ENCODE results near the gene GPSM3.
A peak's percentile ranks its signal among the peaks of the same experiment; 100 is the strongest.

Gene GPSM3

DNA sequence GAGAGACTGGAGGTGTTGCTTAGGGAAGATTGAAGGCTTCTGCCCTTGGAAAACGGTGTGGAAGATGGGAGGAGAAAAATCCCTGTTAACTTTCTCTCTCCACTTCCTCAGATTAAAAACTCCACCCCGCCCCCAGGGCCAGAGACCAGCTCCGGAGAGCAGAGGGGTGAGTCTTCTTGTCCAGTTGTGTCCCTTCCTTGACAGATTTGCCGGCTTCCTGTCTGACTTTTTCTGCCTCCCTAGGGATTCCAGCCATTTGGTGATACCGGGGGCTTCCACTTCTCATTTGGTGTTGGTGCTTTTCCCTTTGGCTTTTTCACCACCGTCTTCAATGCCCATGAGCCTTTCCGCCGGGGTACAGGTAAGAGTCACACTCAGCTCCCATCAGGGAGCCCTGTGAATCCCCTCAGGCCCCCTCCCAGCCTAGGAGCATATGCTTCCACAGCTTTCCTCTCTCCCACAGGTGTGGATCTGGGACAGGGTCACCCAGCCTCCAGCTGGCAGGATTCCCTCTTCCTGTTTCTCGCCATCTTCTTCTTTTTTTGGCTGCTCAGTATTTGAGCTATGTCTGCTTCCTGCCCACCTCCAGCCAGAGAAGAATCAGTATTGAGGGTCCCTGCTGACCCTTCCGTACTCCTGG is 12.6 kb downstream of the GPSM3 start:
- TF ChIP-seq, protein P1, sequence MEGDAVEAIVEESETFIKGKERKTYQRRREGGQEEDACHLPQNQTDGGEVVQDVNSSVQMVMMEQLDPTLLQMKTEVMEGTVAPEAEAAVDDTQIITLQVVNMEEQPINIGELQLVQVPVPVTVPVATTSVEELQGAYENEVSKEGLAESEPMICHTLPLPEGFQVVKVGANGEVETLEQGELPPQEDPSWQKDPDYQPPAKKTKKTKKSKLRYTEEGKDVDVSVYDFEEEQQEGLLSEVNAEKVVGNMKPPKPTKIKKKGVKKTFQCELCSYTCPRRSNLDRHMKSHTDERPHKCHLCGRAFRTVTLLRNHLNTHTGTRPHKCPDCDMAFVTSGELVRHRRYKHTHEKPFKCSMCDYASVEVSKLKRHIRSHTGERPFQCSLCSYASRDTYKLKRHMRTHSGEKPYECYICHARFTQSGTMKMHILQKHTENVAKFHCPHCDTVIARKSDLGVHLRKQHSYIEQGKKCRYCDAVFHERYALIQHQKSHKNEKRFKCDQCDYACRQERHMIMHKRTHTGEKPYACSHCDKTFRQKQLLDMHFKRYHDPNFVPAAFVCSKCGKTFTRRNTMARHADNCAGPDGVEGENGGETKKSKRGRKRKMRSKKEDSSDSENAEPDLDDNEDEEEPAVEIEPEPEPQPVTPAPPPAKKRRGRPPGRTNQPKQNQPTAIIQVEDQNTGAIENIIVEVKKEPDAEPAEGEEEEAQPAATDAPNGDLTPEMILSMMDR (IDR thresholded peaks at IDR 0.05), result no peak
- no peak for DNase-seq (ENCODE audit: low spot score)
- H3K27ac ChIP-seq, result peak overlapping the region; percentile 18 to 33
- H3K4me3 ChIP-seq, result no peak overlapping the region

DNA sequence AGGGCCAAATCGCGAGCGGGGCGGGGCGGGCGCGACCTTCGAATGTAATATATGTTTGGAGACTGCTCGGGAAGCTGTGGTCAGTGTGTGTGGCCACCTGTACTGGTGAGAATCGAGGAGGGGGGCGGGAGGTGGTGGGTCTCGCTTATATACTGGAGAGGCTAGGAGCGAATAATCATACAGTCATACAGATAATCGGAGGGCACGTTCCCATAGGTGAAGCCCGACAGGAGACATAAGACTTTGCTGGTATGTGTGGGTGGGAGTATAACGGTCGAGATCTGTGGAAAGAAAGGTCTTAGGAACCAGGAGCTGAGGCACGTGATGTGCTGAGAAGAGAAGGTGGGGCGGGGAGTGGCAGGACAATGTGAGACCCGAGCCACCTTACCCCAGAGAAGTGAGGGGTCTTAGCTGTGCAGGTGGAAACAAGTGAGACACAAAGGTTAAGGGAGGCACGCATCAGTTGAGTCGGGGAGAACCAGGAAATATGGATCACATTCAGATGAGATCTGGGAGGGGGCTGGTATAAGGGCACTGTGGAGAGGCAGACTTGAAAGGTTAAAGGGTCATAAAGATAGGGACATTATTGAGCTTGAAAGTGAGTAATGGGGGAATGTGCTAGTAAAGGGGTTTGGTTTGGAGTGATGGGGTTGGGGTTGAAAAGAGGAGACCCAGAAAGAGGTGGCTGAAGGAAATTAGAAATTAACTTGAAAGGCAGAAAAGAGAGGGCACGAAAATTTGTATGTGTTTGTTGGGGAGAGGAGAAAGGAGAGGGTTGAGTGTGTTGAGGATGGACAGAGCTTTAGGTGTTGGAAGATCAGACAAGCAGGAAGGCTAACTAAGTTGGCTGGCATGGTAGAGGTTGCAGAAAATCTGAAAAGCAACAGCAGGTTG is 13.6 kb downstream of the GPSM3 start:
- no peak for DNase-seq (ENCODE audit: low spot score)
- TF ChIP-seq, protein P1 (IDR thresholded peaks at IDR 0.05), result no peak
- Histone ChIP-seq H3K4me3 (peak overlapping the region; percentile 95), H3K27ac (peak overlapping the region; percentile 89 to 95)

DNA sequence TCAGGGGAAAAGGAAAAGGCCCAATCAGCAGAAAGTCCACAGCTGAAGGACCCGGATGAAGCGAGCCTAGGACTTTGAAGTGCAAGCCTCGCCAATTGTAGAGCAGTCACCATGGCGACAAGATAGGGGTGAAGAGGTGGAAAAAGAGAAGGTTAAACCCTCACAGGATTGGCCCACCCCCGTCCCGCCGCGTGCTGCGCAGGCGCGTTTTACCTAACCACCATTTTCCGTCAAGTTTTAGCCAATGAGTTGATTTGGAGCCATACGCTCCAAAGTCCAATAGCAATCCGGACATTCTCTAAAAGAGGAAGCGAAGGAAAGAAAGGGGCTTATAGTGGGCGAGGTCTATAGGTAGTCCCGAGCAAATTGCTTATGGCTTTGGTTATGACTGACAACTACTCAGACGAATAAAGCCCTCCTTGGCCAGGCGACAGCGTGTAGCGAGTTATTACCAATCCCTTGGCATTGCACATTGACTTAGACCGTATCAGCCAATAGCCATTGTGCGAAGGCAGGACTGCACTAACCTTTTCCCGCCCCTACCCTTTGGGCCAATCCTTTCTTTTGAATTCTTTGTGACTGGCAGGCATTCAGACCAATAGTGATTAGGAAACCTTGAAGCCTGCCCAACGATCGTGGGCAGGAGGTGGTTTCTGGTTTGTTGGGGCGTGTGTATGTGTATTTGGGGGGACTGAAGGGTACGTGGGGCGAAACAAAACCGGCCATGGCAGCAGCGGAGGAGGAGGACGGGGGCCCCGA is 14.5 kb downstream of the GPSM3 start, which contains the start of gene RNF5:
RNF5 (plus strand) TSS at position 618 of the 759 bp plus-strand sequence; CDS start at position 725, 107 bp downstream.
- H3K4me3 ChIP-seq, result peak within 1 kb of the TSS; percentile 95
- DNase-seq (ENCODE audit: low spot score), result peak; percentile 99
- peak within 1 kb of the TSS; percentile 89 to 95 for H3K27ac ChIP-seq
- TF ChIP-seq, protein P1 (IDR thresholded peaks at IDR 0.05), result no peak

DNA sequence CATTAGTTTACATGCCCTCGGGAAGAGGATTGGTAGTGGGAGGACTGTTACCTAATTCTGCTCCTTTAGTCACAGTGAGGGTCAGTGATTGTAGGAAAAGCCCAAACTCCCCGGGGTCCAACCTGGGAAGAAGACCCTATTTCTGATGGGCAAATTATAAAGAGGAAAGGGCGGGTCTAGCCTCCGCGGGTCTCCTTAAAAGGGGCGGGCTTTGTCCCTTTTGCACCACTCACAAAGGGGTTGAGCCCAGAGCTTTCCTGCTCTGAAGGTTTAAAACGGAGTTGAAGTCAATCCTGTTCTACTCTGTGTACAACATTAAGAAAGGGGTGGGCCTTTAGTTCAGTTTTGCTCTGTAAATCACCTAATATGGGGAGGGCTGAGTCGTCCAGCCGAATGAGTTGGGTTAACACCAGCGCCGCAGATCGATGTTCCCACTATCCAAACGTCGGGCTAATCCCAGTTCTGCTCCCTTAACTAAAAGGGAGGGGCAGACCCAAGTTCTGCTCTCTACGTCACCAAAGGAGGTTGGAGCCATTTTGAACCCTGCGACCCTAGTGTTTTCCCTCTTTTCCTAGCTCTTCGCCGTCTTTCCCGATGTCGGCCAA is 15.2 kb downstream of the GPSM3 start:
- TF ChIP-seq, protein P1 (IDR thresholded peaks at IDR 0.05), result no peak
- DNase-seq (ENCODE audit: low spot score), result no peak
- Histone ChIP-seq H3K27ac (peak overlapping the region; percentile 89 to 95), H3K4me3 (peak overlapping the region; percentile 95)

DNA sequence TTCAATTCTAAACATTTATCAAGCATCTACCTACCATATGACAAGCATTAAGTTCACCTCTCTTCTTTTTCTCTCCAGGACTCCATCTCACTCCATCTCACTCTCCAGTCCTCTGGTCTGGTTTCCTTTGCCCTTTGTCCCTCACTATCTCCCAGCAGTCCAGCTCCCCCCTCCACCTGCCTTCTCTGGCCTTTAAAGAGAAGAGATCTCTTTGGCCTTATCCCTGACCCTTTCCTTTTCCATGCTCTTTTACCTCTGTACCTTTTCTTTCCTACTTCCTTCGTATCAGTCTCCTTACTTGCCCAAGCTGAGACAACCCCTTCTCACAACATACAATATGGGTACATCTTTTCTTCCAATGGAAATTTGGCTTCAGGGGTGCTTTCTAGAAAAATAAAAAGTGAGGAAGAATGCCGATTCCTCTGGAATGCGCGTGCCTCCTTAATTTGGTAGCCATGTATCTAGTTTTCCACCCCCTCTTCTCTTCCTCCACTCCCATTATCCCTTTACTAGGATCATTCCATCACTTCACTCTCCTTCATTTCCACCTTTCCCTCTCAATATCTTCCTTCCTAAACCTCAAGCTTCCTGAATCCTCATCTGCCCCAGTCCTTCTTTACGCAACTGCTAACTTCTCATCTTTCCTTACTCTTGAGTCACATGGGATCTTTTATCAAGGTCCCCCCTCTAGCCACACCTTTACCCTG is 15.8 kb downstream of the GPSM3 start:
- no peak for DNase-seq (ENCODE audit: low spot score)
- Histone ChIP-seq H3K4me3 (peak overlapping the region; percentile 95), H3K27ac (peak overlapping the region; percentile 89 to 95)
- TF ChIP-seq, protein P1 (IDR thresholded peaks at IDR 0.05), result no peak
